SK-N-SH (cell line): ENCODE measurements around the gene ZC3H18. TPM values are rescaled to one million over a fixed set of nuclear protein-coding genes. Genes with fewer than 3 reads are reported as not detected.
A peak's percentile ranks its signal among the peaks of the same experiment; 100 is the strongest.

Experiments
- CTCF ChIA-PET: fragments of 300-600, 350-600 bp; formaldehyde crosslinking; extraction: SDS; loops from one replicate; lab custom pipeline; 2021; lab: Yijun Ruan, JAX
- POLR2A ChIA-PET: fragments of 350-600 bp; sonication (Branson Sonifier 250); formaldehyde crosslinking; extraction: SDS; loops from one replicate; lab custom pipeline; 2020; ENCODE audit warnings: antibody characterized with exemption, inconsistent platforms; lab: Yijun Ruan, JAX
- DNase-seq: peaks from one replicate; pipeline ENCODE4 v3.0.0; 2012
- H2AFZ ChIP-seq: fragments of 200-600 bp; sonication (generic); 2 replicates; pipeline ENCODE4 v1.8.1; 2016; ENCODE audit warnings: antibody characterized with exemption, mild to moderate bottlenecking, low read depth
- H3F3A ChIP-seq: fragments of 200-600 bp; sonication (generic); replicated peaks from 2 replicates; pipeline ENCODE3; 2016; ENCODE audit warnings: antibody characterized with exemption, mild to moderate bottlenecking; ENCODE audit not compliant: insufficient read depth
- H3K27ac ChIP-seq, 2 experiments: fragments of 200-500 bp in 1 of 2; fragments of 200-600 bp in 1 of 2; sonication (Bioruptor generic) in 1 of 2; sonication (generic), shearing (Covaris generic) in 1 of 2; 2 replicates each; pipeline versions ENCODE4 v1.5.1 to v1.6.1; 2014 to 2016; ENCODE audit warnings: low read depth in 2 of 2, inconsistent platforms in 1 of 2, low read length in 1 of 2, mild to moderate bottlenecking in 1 of 2, mixed read lengths in 1 of 2
- H3K27me3 ChIP-seq: fragments of 200-600 bp; sonication (generic), shearing (Covaris generic); 2 replicates; pipeline ENCODE4 v1.6.1; 2016; ENCODE audit warnings: mixed run types; ENCODE audit not compliant: insufficient read depth
- H3K36me3 ChIP-seq, 2 experiments: fragments of 200-500 bp in 1 of 2; fragments of 200-600 bp in 1 of 2; sonication (Bioruptor generic) in 1 of 2; sonication (generic) in 1 of 2; replicated peaks in 1 of 2; 2 replicates each; pipeline versions ENCODE3 to v1.5.1; 2014 to 2016; ENCODE audit warnings: low read length in 1 of 2, mild to moderate bottlenecking in 1 of 2; ENCODE audit not compliant: insufficient read depth in 2 of 2, control insufficient read depth in 1 of 2
- H3K4me1 ChIP-seq, 2 experiments: fragments of 200-500 bp in 1 of 2; fragments of 200-600 bp in 1 of 2; sonication (Bioruptor generic) in 1 of 2; sonication (generic), shearing (Covaris generic) in 1 of 2; 2 replicates each; pipeline versions ENCODE4 v1.5.1 to v1.6.1; 2014 to 2016; ENCODE audit warnings: low read depth in 1 of 2, low read length in 1 of 2, mixed run types in 1 of 2; ENCODE audit not compliant: insufficient read depth in 2 of 2, control insufficient read depth in 1 of 2
- H3K4me2 ChIP-seq: fragments of 200-600 bp; sonication (generic), shearing (Covaris generic); 2 replicates; pipeline ENCODE4 v1.6.1; 2017; ENCODE audit warnings: mixed run types
- H3K4me3 ChIP-seq, 2 experiments: fragments of 200-500 bp in 1 of 2; fragments of 200-600 bp in 1 of 2; sonication (Bioruptor generic) in 1 of 2; sonication (generic), shearing (Covaris generic) in 1 of 2; 2 replicates each; pipeline versions ENCODE4 v1.5.1 to v1.8.1; 2014 to 2016; ENCODE audit warnings: low read depth in 2 of 2, inconsistent platforms in 1 of 2, low read length in 1 of 2, mild to moderate bottlenecking in 1 of 2, mixed read lengths in 1 of 2, moderate library complexity in 1 of 2
- H3K79me2 ChIP-seq: fragments of 200-600 bp; sonication (generic); 2 replicates; pipeline ENCODE4 v1.8.1; 2017; ENCODE audit warnings: mild to moderate bottlenecking; ENCODE audit not compliant: insufficient read depth
- H3K9ac ChIP-seq: fragments of 200-600 bp; sonication (generic); 2 replicates; pipeline ENCODE4 v1.6.1; 2017; ENCODE audit warnings: mixed run types
- H3K9me2 ChIP-seq: fragments of 200-600 bp; sonication (generic); 2 replicates; pipeline ENCODE4 v1.6.1; 2017; ENCODE audit warnings: mixed run types
- H3K9me3 ChIP-seq: fragments of 200-600 bp; sonication (generic); 2 replicates; pipeline ENCODE4 v1.6.1; 2017; ENCODE audit warnings: mixed run types, mild to moderate bottlenecking, moderate library complexity
- H4K20me1 ChIP-seq: fragments of 200-600 bp; sonication (generic); 2 replicates; pipeline ENCODE4 v1.6.1; 2017; ENCODE audit warnings: mild to moderate bottlenecking, mixed run types; ENCODE audit not compliant: insufficient read depth
- ELF1 ChIP-seq: IDR thresholded peaks from 2 replicates; pipeline ENCODE4 v1.4.0; 2012
- EP300 ChIP-seq, 2 experiments: IDR thresholded peaks; 2 replicates each; pipeline versions ENCODE4 v1.4.0 to v1.6.1; 2012; ENCODE audit warnings: borderline replicate concordance in 1 of 2, low read depth in 1 of 2, low read length in 1 of 2
- FOSL2 ChIP-seq: IDR thresholded peaks from 2 replicates; pipeline ENCODE4 v1.4.0; 2012; ENCODE audit warnings: low read depth, mild to moderate bottlenecking, moderate library complexity, borderline replicate concordance
- GABPA ChIP-seq: IDR thresholded peaks from 2 replicates; pipeline ENCODE4 v1.4.0; 2012; ENCODE audit warnings: low read depth, mild to moderate bottlenecking
- GATA2 ChIP-seq: sonication (generic); formaldehyde crosslinking; IDR thresholded peaks from 2 replicates; pipeline ENCODE4 v1.5.0; 2020; ENCODE audit warnings: mild to moderate bottlenecking, missing genetic modification reagents
- MXI1 ChIP-seq: IDR thresholded peaks from 2 replicates; pipeline ENCODE4 v1.6.1; 2012; ENCODE audit warnings: mild to moderate bottlenecking, low read depth, low read length, improper control_type of control experiment
- PBX3 ChIP-seq: IDR thresholded peaks from 2 replicates; pipeline ENCODE4; 2012
- POLR2AphosphoS5 ChIP-seq: IDR thresholded peaks from 2 replicates; pipeline ENCODE4 v1.6.1; 2012; ENCODE audit warnings: low read depth, low read length
- RAD21 ChIP-seq: IDR thresholded peaks from 2 replicates; pipeline ENCODE4 v1.6.1; 2012; ENCODE audit warnings: mild to moderate bottlenecking, low read length
- SIN3A ChIP-seq: IDR thresholded peaks from 2 replicates; pipeline ENCODE4 v1.6.1; 2012; ENCODE audit warnings: low read depth, mild to moderate bottlenecking, low read length, moderate library complexity, borderline replicate concordance
- TAF1 ChIP-seq: IDR thresholded peaks from 2 replicates; pipeline ENCODE4 v1.6.1; 2012; ENCODE audit warnings: low read depth, mild to moderate bottlenecking, low read length, moderate library complexity, borderline replicate concordance
- TCF12 ChIP-seq: IDR thresholded peaks from 2 replicates; pipeline ENCODE4 v1.4.0; 2012
- TEAD4 ChIP-seq: IDR thresholded peaks from 2 replicates; pipeline ENCODE4 v1.4.0; 2012; ENCODE audit warnings: mild to moderate bottlenecking, borderline replicate concordance; ENCODE audit not compliant: insufficient read depth
- WGBS: methylation state at CpG from one replicate; pipeline ENCODE4 v1.1.6; 2017; ENCODE audit warnings: low lambda C conversion rate; 5-methylcytosine and 5-hydroxymethylcytosine counted together
- polyA plus RNA-seq, 3 experiments: library from polyadenylated mRNA; depleted of rRNA; stranded (reverse); fragments of >200 nt; gene quantifications; 2 replicates each; pipeline ENCODE4 v1.2.3, GENCODE V29; 2012
- TF ChIP-seq, protein P1 (sequence below): IDR thresholded peaks from 2 replicates; pipeline ENCODE4 v1.4.0; 2012; ENCODE audit warnings: low read depth, borderline replicate concordance
- TF ChIP-seq, protein P2 (sequence below): fragments of 150-350 bp; IDR thresholded peaks from 2 replicates; pipeline ENCODE4 v1.6.1; 2017; ENCODE audit warnings: antibody characterized with exemption, low read length, low read depth, borderline replicate concordance

ZC3H18 gene
- polyA plus RNA-seq, 1 of the 3 experiments (the other 2 are of a cell fraction), result 32.7 TPM

GRCh38 chr16:88548131-88548874 lies 21.9 kb upstream of the ZC3H18 start:
- no peaks in the 10 kb centered on the region for H3K9me2 ChIP-seq
- ChIA-PET CTCF (interaction anchor here (1.7 to 2.7 kb wide), 2 partner anchors 11 to 14 kb away, joined by 4 to 10 read pairs; no protein-coding TSS in a partner anchor), POLR2A (no interaction called here)
- H3K27ac ChIP-seq, result no peak overlapping the region
- H2AFZ ChIP-seq, result no peak overlapping the region
- peaks cover 0 to 3% of the 10 kb centered on the region in 2 experiments; a peak in 1 of 4 replicates for H3K4me1 ChIP-seq
- H3K4me2 ChIP-seq, result no peak overlapping the region
- H3K4me3 ChIP-seq, result no peak overlapping the region
- no peaks in the 10 kb centered on the region for H3F3A ChIP-seq
- no peak overlapping the region for H3K9ac ChIP-seq
- no peaks in the 10 kb centered on the region for H3K79me2 ChIP-seq
- 75% methylated on average over 11 of the region's 15 CpGs for WGBS
- no peaks in the 10 kb centered on the region for H3K36me3 ChIP-seq
- H4K20me1 ChIP-seq, result no peaks in the 10 kb centered on the region
- H3K9me3 ChIP-seq, result peaks cover 6% of the 10 kb centered on the region
- H3K27me3 ChIP-seq, result peaks cover 31% of the 10 kb centered on the region
- peak; percentile 37 for DNase-seq
- TF ChIP-seq PBX3, result no peak
- no peak for TF ChIP-seq TCF12
- TF ChIP-seq TEAD4, result no peak
- no peak for TF ChIP-seq GATA2 (CRISPR knock-in tag)
- TF ChIP-seq RAD21, result no peak
- TF ChIP-seq MXI1, result no peak
- TF ChIP-seq, protein P1, sequence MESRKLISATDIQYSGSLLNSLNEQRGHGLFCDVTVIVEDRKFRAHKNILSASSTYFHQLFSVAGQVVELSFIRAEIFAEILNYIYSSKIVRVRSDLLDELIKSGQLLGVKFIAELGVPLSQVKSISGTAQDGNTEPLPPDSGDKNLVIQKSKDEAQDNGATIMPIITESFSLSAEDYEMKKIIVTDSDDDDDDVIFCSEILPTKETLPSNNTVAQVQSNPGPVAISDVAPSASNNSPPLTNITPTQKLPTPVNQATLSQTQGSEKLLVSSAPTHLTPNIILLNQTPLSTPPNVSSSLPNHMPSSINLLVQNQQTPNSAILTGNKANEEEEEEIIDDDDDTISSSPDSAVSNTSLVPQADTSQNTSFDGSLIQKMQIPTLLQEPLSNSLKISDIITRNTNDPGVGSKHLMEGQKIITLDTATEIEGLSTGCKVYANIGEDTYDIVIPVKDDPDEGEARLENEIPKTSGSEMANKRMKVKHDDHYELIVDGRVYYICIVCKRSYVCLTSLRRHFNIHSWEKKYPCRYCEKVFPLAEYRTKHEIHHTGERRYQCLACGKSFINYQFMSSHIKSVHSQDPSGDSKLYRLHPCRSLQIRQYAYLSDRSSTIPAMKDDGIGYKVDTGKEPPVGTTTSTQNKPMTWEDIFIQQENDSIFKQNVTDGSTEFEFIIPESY, result no peak
- TF ChIP-seq, protein P2, sequence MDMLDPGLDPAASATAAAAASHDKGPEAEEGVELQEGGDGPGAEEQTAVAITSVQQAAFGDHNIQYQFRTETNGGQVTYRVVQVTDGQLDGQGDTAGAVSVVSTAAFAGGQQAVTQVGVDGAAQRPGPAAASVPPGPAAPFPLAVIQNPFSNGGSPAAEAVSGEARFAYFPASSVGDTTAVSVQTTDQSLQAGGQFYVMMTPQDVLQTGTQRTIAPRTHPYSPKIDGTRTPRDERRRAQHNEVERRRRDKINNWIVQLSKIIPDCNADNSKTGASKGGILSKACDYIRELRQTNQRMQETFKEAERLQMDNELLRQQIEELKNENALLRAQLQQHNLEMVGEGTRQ, result no peak
- TF ChIP-seq EP300 (IDR thresholded peaks at IDR 0.05; ENCODE audit: borderline replicate concordance in 1 of 2, low read depth in 1 of 2, low read length in 1 of 2), result no peak
- TF ChIP-seq FOSL2, result no peak
- TF ChIP-seq SIN3A, result no peak
- TF ChIP-seq GABPA, result no peak
- TF ChIP-seq ELF1, result no peak
- TF ChIP-seq TAF1, result no peak
- no peak for TF ChIP-seq POLR2AphosphoS5
